Measurements from ENCODE around the gene GPR26.
"Not testable (repeated sequence)": the region's sequence is repeated elsewhere in the genome, so short reads cannot be mapped to it uniquely, and the experiment has no call there.

The GPR26 gene

GRCh38 chr10:123724747-123725146 lies 58.6 kb downstream of the GPR26 start:
- no peak for DNase-seq (ENCODE audit: low read depth, low spot score)
- no peak overlapping the region for H3K9ac ChIP-seq (ENCODE audit: insufficient read length)
- H3K9me3 ChIP-seq (ENCODE audit: low read depth, low read length), result no peaks in the 10 kb centered on the region
- TF ChIP-seq FOXP2 (optimal IDR thresholded peaks at IDR 0.05; ENCODE audit: control extremely low read depth, extremely low read length, insufficient read depth) (no peak), EZH2 (IDR thresholded peaks at IDR 0.05) (no peak), POLR2AphosphoS5 (IDR thresholded peaks at IDR 0.05; ENCODE audit: borderline replicate concordance, low read depth, low read length) (no peak)
- H3K27ac ChIP-seq, result no peak overlapping the region
- no peaks in the 10 kb centered on the region for H3K36me3 ChIP-seq (ENCODE audit: insufficient read depth, low read length)
- H3K4me3 ChIP-seq, result no peak overlapping the region

GRCh38 chr10:123726381-123726780 lies 60.2 kb downstream of the GPR26 start:
- Histone ChIP-seq H3K9ac (ENCODE audit: insufficient read length) (no peak overlapping the region), H3K9me3 (ENCODE audit: low read depth, low read length) (no peaks in the 10 kb centered on the region), H3K36me3 (ENCODE audit: insufficient read depth, low read length) (no peaks in the 10 kb centered on the region), H3K27ac (no peak overlapping the region), H3K4me3 (no peak overlapping the region)
- no peak for DNase-seq (ENCODE audit: low read depth, low spot score)
- no peak for TF ChIP-seq POLR2AphosphoS5 (IDR thresholded peaks at IDR 0.05; ENCODE audit: borderline replicate concordance, low read depth, low read length)
- no peak for TF ChIP-seq EZH2 (IDR thresholded peaks at IDR 0.05)
- TF ChIP-seq FOXP2 (optimal IDR thresholded peaks at IDR 0.05; ENCODE audit: control extremely low read depth, extremely low read length, insufficient read depth), result no peak

GRCh38 chr10:123726836-123727235 lies 60.7 kb downstream of the GPR26 start:
- Histone ChIP-seq H3K4me3 (no peak overlapping the region), H3K36me3 (ENCODE audit: insufficient read depth, low read length) (no peaks in the 10 kb centered on the region), H3K9me3 (ENCODE audit: low read depth, low read length) (no peaks in the 10 kb centered on the region), H3K9ac (ENCODE audit: insufficient read length) (no peak overlapping the region), H3K27ac (no peak overlapping the region)
- TF ChIP-seq FOXP2 (optimal IDR thresholded peaks at IDR 0.05; ENCODE audit: control extremely low read depth, extremely low read length, insufficient read depth) (no peak), EZH2 (IDR thresholded peaks at IDR 0.05) (no peak), POLR2AphosphoS5 (IDR thresholded peaks at IDR 0.05; ENCODE audit: borderline replicate concordance, low read depth, low read length) (no peak)
- no peak for DNase-seq (ENCODE audit: low read depth, low spot score)

DNA sequence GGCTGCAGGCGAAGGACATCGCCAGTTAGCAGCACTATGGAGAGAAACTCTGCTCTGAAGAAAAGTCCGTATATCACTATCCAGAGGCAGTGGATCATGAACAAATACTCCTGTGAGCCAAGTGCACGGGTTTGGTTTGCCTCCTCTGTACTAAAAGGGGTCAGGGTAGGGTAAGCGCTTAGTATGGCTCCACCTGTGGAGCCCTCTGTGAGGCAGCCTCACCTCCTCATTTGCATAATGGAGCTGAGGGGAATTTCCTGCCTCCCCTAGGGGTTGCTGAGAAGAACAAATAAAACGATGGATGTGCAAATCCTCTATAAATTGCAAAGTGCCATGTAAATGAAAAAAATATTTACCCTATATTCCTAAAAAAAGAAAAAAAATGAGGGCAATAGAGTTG lies 63.4 kb downstream of the GPR26 start:
- TF ChIP-seq FOXP2 (optimal IDR thresholded peaks at IDR 0.05; ENCODE audit: control extremely low read depth, extremely low read length, insufficient read depth), result no peak
- no peak for TF ChIP-seq EZH2 (IDR thresholded peaks at IDR 0.05)
- TF ChIP-seq POLR2AphosphoS5 (IDR thresholded peaks at IDR 0.05; ENCODE audit: borderline replicate concordance, low read depth, low read length), result no peak
- Histone ChIP-seq H3K9me3 (ENCODE audit: low read depth, low read length) (no peaks in the 10 kb centered on the region), H3K27ac (no peak overlapping the region), H3K9ac (ENCODE audit: insufficient read length) (no peak overlapping the region), H3K4me3 (no peak overlapping the region), H3K36me3 (ENCODE audit: insufficient read depth, low read length) (no peaks in the 10 kb centered on the region)
- DNase-seq (ENCODE audit: low read depth, low spot score), result no peak

- H3K36me3 ChIP-seq (ENCODE audit: insufficient read depth, low read length); H3K27ac ChIP-seq; H3K4me3 ChIP-seq; H3K9me3 ChIP-seq (ENCODE audit: low read depth, low read length); H3K9ac ChIP-seq (ENCODE audit: insufficient read length); DNase-seq (ENCODE audit: low read depth, low spot score): not testable (repeated sequence)
Measured at GRCh38 chr10:123736917-123737316, 70.8 kb downstream of the GPR26 start.

DNA sequence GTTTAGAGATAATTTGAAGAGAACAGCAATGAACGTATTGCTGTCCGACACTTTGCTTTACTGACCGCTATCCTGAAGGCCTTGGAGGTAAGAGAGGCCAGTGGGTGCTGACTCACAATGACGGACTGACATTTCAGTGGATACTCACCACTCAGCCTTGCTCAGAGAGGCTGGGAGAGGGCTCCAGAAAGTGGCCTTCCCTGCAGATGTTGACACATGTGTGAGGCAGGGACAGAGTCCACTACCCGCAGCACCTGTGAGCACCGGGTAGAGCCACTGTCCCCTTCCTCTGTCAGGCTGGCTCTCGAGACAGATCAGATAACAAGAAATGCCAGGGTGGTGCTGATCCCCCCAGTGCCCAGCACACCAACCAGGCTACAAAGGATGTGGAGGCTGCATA lies 75.0 kb downstream of the GPR26 start:
- no peaks in the 10 kb centered on the region for H3K36me3 ChIP-seq (ENCODE audit: insufficient read depth, low read length)
- H3K4me3 ChIP-seq, result no peak overlapping the region
- no peaks in the 10 kb centered on the region for H3K9me3 ChIP-seq (ENCODE audit: low read depth, low read length)
- no peak overlapping the region for H3K27ac ChIP-seq
- no peak overlapping the region for H3K9ac ChIP-seq (ENCODE audit: insufficient read length)
- TF ChIP-seq POLR2AphosphoS5 (IDR thresholded peaks at IDR 0.05; ENCODE audit: borderline replicate concordance, low read depth, low read length) (no peak), FOXP2 (optimal IDR thresholded peaks at IDR 0.05; ENCODE audit: control extremely low read depth, extremely low read length, insufficient read depth) (no peak), EZH2 (IDR thresholded peaks at IDR 0.05) (no peak)
- DNase-seq (ENCODE audit: low read depth, low spot score), result no peak

- TF ChIP-seq EZH2 (IDR thresholded peaks at IDR 0.05), result no peak
- no peak for TF ChIP-seq POLR2AphosphoS5 (IDR thresholded peaks at IDR 0.05; ENCODE audit: borderline replicate concordance, low read depth, low read length)
- no peak for TF ChIP-seq FOXP2 (optimal IDR thresholded peaks at IDR 0.05; ENCODE audit: control extremely low read depth, extremely low read length, insufficient read depth)
- no peaks in the 10 kb centered on the region for H3K9me3 ChIP-seq (ENCODE audit: low read depth, low read length)
Measured at GRCh38 chr10:123741711-123742110, 75.6 kb downstream of the GPR26 start.

DNA sequence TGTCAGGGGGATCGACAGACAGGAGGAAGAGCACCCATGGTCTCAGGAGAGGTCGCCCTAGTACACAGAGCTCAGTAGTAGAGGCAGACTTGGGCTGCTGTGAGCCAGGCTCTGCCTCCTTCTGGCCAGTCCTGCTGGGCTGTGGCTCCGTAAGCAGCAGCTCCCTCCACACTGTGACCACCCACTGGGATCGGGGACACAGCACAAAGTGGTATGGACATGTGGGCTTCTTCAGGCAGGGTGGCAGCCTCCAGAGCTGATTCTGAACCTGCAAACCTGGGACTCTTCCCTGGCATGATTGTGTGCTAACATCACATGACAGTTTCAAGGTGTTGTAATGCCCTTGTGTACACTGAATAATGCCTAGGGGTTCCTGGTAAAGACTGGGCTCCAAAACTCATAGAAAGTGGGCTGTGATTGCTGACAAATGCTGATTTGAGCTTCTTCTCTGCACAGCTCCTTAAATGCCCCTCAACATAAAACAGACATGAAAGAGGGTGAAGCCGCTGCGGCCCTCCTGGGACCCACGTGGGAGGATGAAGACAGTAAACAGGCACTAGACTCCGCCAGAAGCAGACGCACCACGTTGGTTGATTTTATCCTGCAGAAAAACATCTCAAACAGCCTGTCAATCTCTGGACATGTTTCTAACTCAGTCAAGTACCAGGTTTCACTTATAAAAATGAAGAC lies 76.7 kb downstream of the GPR26 start:
- Histone ChIP-seq H3K36me3 (ENCODE audit: insufficient read depth, low read length) (no peaks in the 10 kb centered on the region), H3K27ac (no peak overlapping the region), H3K9ac (ENCODE audit: insufficient read length) (no peak overlapping the region), H3K4me3 (no peak overlapping the region), H3K9me3 (ENCODE audit: low read depth, low read length) (no peaks in the 10 kb centered on the region)
- TF ChIP-seq FOXP2 (optimal IDR thresholded peaks at IDR 0.05; ENCODE audit: control extremely low read depth, extremely low read length, insufficient read depth) (no peak), EZH2 (IDR thresholded peaks at IDR 0.05) (no peak), POLR2AphosphoS5 (IDR thresholded peaks at IDR 0.05; ENCODE audit: borderline replicate concordance, low read depth, low read length) (no peak)
- DNase-seq (ENCODE audit: low read depth, low spot score), result no peak

More at GRCh38 chr10:123741711-123742110, 75.6 kb downstream of the GPR26 start:
- no peak for DNase-seq (ENCODE audit: low read depth, low spot score)
- no peak overlapping the region for H3K4me3 ChIP-seq
- H3K9ac ChIP-seq (ENCODE audit: insufficient read length), result no peak overlapping the region
- no peak overlapping the region for H3K27ac ChIP-seq
- no peaks in the 10 kb centered on the region for H3K36me3 ChIP-seq (ENCODE audit: insufficient read depth, low read length)
